ENCODE data around the gene STX16.

- TF ChIP-seq CTCF (IDR thresholded peaks at IDR 0.05; ENCODE audit: insufficient read depth, low read length) (no peak), REST (IDR thresholded peaks at IDR 0.05; ENCODE audit: insufficient replicate concordance, low read depth) (no peak)
Observed at GRCh38 chr20:58722877-58723627, 72.0 kb downstream of the STX16 start.

Data from HL-60 (cell line).